ENCODE data around the gene BTNL2.

GRCh38 chr6:32445321-32445854 lies 38.4 kb upstream of the BTNL2 start:
- TF ChIP-seq EZH2 (IDR thresholded peaks at IDR 0.05; ENCODE audit: insufficient read depth, poor library complexity, severe bottlenecking): no peak
- TF ChIP-seq EZH2phosphoT487 (IDR thresholded peaks at IDR 0.05; ENCODE audit: insufficient read depth, low read depth): no peak

All from GM23248 (cell line).